ENCODE data around the gene MMP17. TPM values are rescaled to one million over a fixed set of nuclear protein-coding genes. Genes with fewer than 3 reads are reported as not detected.

Gene MMP17
- total and polyA plus RNA-seq, 8 donors: 0.46 to 3.1 (median 2.1) TPM; not detected in 2

DNA sequence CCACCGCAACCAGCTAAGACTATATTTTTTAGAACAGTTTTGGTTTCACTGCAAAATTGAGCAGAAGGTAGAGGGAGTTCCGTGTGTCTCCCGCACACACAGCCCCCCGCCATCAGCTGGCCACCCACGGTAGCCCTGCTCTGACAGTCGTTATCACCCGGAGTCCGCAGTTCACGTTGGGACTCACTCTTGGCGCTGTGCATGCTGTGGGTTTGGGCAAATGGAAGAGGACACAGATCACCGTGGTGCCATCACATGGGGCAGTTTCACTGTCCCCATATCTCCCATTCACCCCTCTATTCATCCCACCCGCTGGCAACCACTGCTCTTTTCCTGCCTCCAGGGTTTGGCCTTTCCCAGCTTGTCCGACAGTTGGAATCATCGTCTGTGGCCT lies 34.4 kb downstream of the MMP17 start:
- Histone ChIP-seq H3K4me3 (no peak overlapping the region), H3K36me3 (no peaks in the 10 kb centered on the region), H3K27me3 (peaks cover 0 to 29% (median 0%) of the 10 kb centered on the region in 3 donors), H3K4me1 (peaks cover 0 to 15% (median 3%) of the 10 kb centered on the region in 4 donors), H3K9me3 (no peaks in the 10 kb centered on the region), H3K27ac (no peak overlapping the region)
- TF ChIP-seq EP300 (IDR thresholded peaks at IDR 0.05) (no peak), POLR2A (IDR thresholded peaks at IDR 0.05) (no peak), POLR2AphosphoS5 (IDR thresholded peaks at IDR 0.05) (no peak), CTCF (IDR thresholded peaks at IDR 0.05) (no peak)
- WGBS, 5 donors: 65 to 74% (median 71%) methylated on average over 13 to 14 of the region's 14 CpGs
- intact Hi-C loops (cut with DNase I; ENCODE audit: low total_unique reads): no loop called here
- no peak for DNase-seq

DNA sequence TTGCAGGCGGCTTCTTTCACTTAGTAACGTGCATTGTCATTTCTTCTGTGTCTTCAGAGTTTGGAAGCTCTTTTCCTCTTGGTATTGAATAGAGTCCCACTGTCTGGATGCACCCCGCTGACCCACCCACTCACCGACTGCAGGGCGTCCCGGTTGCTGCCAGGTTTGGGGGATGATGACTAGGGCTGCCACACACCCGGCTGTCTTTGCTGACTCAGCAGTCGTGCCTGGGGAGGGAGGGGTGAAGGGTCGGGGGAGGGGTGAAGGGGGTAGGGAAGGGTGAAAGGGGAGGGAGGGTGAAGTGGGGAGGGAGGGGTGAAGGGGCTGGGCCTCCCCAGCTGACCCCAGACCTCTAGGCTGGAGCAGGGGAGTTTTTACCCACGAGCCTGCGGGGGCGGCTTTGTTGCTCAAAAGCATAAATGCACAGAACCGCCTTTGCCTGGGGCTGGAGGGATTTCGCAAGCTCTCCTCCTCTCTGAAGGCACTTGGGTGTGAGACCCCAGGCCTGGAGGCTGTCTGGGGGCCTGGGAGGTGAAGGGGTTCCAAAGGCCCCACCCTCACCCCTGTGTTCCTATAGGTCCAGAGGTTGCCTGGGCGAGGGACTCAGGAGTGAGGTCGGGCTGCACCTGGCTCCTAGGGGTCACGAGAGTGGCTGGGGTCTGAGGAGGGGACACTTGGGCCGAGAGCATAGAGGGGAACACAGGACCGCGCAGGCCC lies 35.0 kb downstream of the MMP17 start:
- intact Hi-C loops (cut with DNase I; ENCODE audit: low total_unique reads): no loop called here
- DNase-seq: no peak
- WGBS, 5 donors: 37 to 44% (median 39%) methylated on average over 18 to 20 of the region's 20 CpGs
- H3K4me1 ChIP-seq: peaks cover 0 to 15% (median 3%) of the 10 kb centered on the region in 4 donors
- H3K9me3 ChIP-seq: no peaks in the 10 kb centered on the region
- peaks cover 0 to 26% (median 0%) of the 10 kb centered on the region in 3 donors for H3K27me3 ChIP-seq
- no peak overlapping the region for H3K4me3 ChIP-seq
- H3K36me3 ChIP-seq: no peaks in the 10 kb centered on the region
- no peak overlapping the region for H3K27ac ChIP-seq
- TF ChIP-seq EP300 (IDR thresholded peaks at IDR 0.05) (no peak), CTCF (IDR thresholded peaks at IDR 0.05) (no peak), POLR2AphosphoS5 (IDR thresholded peaks at IDR 0.05) (no peak), POLR2A (IDR thresholded peaks at IDR 0.05) (no peak)

DNA sequence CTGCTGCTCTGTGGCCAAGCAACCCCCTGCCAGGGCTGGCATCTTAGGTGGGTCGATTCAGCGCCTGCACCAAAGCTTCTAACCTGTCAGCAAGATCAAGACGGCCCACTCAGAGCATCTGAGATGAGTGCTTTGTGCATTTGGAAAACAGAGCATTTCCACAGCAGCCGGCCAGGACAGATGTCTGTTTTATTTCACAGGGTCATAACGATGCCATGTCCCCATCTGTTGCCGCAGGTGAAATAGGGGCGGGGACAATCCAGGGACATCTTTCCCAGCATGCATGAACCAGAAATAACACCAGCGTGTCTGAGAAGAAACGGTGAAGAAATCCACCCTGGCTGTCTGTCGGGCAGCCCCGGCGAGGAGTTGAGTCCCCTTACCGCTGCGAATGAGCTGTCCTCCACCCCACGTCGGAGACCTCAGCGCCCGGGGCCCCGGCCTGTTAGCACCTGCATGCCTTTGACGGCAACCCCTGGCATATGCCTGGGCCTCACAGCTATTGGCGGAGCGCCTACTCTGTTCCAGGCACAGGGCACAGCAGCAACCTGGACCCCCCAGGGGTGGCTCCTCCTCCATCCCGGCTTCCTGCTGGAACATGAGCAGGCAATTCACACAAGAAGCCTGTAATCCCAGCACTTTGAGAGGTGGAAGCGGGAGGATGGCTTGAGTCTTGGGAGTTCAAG lies 35.7 kb downstream of the MMP17 start:
- Histone ChIP-seq H3K9me3 (no peaks in the 10 kb centered on the region), H3K27ac (no peak overlapping the region), H3K27me3 (peaks cover 0 to 26% (median 0%) of the 10 kb centered on the region in 3 donors), H3K4me3 (no peak overlapping the region), H3K4me1 (peaks cover 0 to 15% (median 3%) of the 10 kb centered on the region in 4 donors), H3K36me3 (no peaks in the 10 kb centered on the region)
- intact Hi-C loops (cut with DNase I; ENCODE audit: low total_unique reads): no loop called here
- DNase-seq: no peak
- no peak for TF ChIP-seq POLR2A (IDR thresholded peaks at IDR 0.05)
- no peak for TF ChIP-seq EP300 (IDR thresholded peaks at IDR 0.05)
- TF ChIP-seq POLR2AphosphoS5 (IDR thresholded peaks at IDR 0.05): no peak
- no peak for TF ChIP-seq CTCF (IDR thresholded peaks at IDR 0.05)
- WGBS, 5 donors: 73 to 76% (median 74%) methylated on average over 18 to 24 of the region's 24 CpGs

DNA sequence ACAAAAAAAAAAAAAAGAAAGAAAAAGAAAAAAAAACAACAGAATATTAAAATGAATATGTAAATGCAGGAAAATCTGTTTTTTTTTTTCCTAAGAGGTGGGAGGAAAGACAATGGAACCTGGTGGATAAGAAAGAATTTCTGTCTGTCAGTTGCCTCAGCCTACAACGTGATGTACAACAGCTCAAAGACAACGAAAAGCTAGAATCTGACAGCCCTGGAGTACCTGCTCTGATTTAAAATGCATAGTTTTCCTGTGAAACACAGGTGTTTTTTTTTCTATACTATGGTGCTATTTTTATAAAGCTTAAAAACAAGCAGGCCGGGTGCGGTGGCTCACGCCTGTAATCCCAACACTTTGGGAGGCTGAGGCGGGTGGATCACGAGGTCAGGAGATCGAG lies 36.3 kb downstream of the MMP17 start:
- no peak overlapping the region for H3K4me3 ChIP-seq
- no peaks in the 10 kb centered on the region for H3K36me3 ChIP-seq
- H3K27me3 ChIP-seq: peaks cover 0 to 22% (median 0%) of the 10 kb centered on the region in 3 donors
- no peak overlapping the region for H3K27ac ChIP-seq
- 82 to 92% (median 87%) methylated on average over 8 of the region's 8 CpGs for WGBS, 5 donors
- intact Hi-C loops (cut with DNase I; ENCODE audit: low total_unique reads): no loop called here
- DNase-seq: no peak
- peaks cover 0 to 15% (median 3%) of the 10 kb centered on the region in 4 donors for H3K4me1 ChIP-seq
- H3K9me3 ChIP-seq: no peaks in the 10 kb centered on the region
- no peak for TF ChIP-seq POLR2AphosphoS5 (IDR thresholded peaks at IDR 0.05)
- TF ChIP-seq EP300 (IDR thresholded peaks at IDR 0.05): no peak
- TF ChIP-seq CTCF (IDR thresholded peaks at IDR 0.05): no peak
- no peak for TF ChIP-seq POLR2A (IDR thresholded peaks at IDR 0.05)
